GM12801 (cell line): Measurements from ENCODE around the gene ARHGAP8.

Experiments used
- CTCF ChIP-seq: IDR thresholded peaks from one replicate; pipeline ENCODE4 v1.5.1; 2011; ENCODE audit warnings: control low read depth; ENCODE audit not compliant: insufficient read length; ENCODE audit errors: extremely low read depth

ARHGAP8 gene

DNA sequence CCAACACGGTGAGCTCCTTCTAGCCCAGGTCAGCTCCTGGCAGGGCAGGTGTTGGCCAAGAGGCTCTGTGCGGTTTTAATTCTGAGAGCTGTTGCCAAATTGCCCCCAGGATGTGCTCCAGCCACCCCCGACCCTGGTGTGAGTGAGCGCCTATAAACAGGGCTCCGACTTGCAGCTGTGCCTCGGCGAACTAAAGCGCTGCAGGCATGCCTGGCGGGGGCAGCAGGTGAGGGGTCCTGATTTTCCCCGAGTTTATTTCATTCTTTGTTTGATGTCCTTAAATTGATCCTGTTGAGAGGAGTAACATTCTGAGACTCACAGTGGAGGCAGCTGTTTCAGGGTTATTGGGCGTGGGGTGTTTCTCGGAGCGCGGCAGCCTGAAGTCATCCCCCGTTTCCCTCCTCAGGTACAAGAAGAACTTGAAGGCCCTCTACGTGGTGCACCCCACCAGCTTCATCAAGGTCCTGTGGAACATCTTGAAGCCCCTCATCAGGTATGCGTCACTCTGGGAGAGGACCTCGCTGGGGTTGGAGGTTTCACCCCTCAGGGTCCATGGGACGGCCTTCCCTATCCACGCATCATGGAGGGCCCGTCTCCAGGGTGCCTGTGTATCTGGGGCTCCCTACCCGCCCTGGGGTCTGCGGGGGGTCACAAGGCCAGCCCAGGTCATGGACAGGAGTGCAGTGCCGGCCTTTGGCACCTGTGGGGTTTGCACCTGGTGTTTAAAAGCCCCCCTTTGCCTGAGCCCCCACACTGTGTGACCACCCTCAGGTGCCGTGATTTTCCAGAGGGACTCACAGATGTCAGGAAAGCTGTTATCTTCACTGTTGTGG, 62.1 kb downstream of the ARHGAP8 start:
- no peak for TF ChIP-seq CTCF

GRCh38 chr22:44815099-44816070, 63.0 kb downstream of the ARHGAP8 start:
- TF ChIP-seq CTCF = no peak

GRCh38 chr22:44816141-44816540, 63.8 kb downstream of the ARHGAP8 start:
- no peak for TF ChIP-seq CTCF

- no peak for TF ChIP-seq CTCF
Measured at GRCh38 chr22:44818727-44819126, 66.4 kb downstream of the ARHGAP8 start.

GRCh38 chr22:44819966-44820631, 67.7 kb downstream of the ARHGAP8 start:
- no peak for TF ChIP-seq CTCF

DNA sequence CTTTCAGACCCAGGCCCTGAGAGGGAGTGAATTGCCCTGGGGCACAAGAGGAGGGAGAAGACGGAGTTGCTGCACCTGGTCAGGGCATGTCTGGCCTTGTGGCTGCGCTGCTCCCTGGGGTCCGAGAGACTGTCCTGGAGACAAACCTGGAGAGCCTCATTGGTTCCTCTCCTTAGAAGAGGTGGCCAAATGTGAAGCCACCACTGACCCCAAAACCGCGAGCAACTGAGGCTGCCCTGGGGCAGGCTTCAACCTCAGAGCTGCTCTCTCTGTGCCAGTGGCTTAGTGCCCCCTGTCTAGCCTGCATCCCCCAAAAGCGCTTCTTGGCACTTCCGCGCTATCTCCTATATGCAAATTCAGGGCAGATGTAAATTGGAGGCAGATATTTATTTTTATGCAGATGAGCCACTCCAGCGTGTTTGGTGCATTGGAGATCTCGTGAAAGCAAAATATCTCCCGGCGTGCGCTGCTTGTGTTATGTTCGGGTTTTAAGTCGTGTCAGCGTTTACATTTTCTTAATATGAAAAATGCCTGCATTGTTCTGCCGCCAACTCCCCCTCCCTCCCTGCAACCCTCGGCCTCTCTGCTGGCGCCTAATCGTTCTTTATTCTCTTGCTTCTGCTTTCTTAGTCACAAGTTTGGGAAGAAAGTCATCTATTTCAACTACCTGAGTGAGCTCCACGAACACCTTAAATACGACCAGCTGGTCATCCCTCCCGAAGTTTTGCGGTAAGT, 69.5 kb downstream of the ARHGAP8 start:
- TF ChIP-seq CTCF = no peak
